Natural killer cell (primary cell): ENCODE measurements around the gene ZNF121. TPM values are rescaled to one million over a fixed set of nuclear protein-coding genes. Genes with fewer than 3 reads are reported as not detected.
A peak's percentile ranks its signal among the peaks of the same experiment; 100 is the strongest.
"Not testable (repeated sequence)": the region's sequence is repeated elsewhere in the genome, so short reads cannot be mapped to it uniquely, and the experiment has no call there.

Source experiments
- ATAC-seq, 3 donors: fragments of 150-1000 bp in 2 of 3; fragments of 200-7000 bp in 1 of 3; cut with Tn5 transposase; 1 replicate in 1 of 3; 2 replicates in 2 of 3; pipeline ENCODE4 v1.10.0; 2021; ENCODE audit warnings: mild to moderate bottlenecking in 2 of 3, moderate library complexity in 2 of 3
- DNase-seq, 2 donors: peaks; one replicate each; pipeline versions ENCODE4 v3.0.0 to v3.0.0-alpha.2; 2013 to 2021; ENCODE audit warnings: mixed read lengths in 1 of 2
- H3K27ac ChIP-seq: one replicate; pipeline ENCODE4 v1.5.1; 2013; ENCODE audit warnings: mild to moderate bottlenecking, low read length
- H3K27me3 ChIP-seq: one replicate; pipeline ENCODE4 v1.6.1; 2013; ENCODE audit warnings: low read length; ENCODE audit not compliant: control insufficient read depth, insufficient read depth
- H3K36me3 ChIP-seq: one replicate; pipeline ENCODE4 v1.6.1; 2013; ENCODE audit warnings: low read length; ENCODE audit not compliant: control insufficient read depth, insufficient read depth
- H3K4me1 ChIP-seq: one replicate; pipeline ENCODE4 v1.6.1; 2013; ENCODE audit warnings: low read length; ENCODE audit not compliant: control insufficient read depth, insufficient read depth
- H3K4me3 ChIP-seq: one replicate; pipeline ENCODE4 v1.5.1; 2013; ENCODE audit warnings: low read length
- H3K9me3 ChIP-seq: one replicate; pipeline ENCODE4 v1.6.1; 2013; ENCODE audit warnings: low read length; ENCODE audit not compliant: control insufficient read depth, insufficient read depth
- H3K27ac Mint-ChIP-seq, 2 donors: one replicate each; pipeline ENCODE4 v1.8.0; 2022; ENCODE audit warnings: mild to moderate bottlenecking in 2 of 2, mixed read lengths in 2 of 2, moderate library complexity in 1 of 2
- H3K27me3 Mint-ChIP-seq, 2 donors: one replicate each; pipeline ENCODE4 v1.8.0; 2022; ENCODE audit warnings: low read depth in 2 of 2, mixed read lengths in 2 of 2
- H3K36me3 Mint-ChIP-seq: one replicate; pipeline ENCODE4 v1.8.0; 2022; ENCODE audit warnings: mixed read lengths
- H3K4me1 Mint-ChIP-seq, 2 donors: one replicate each; pipeline ENCODE4 v1.8.0; 2022; ENCODE audit warnings: mixed read lengths in 2 of 2
- H3K4me3 Mint-ChIP-seq: one replicate; pipeline ENCODE4 v1.8.0; 2022; ENCODE audit warnings: mild to moderate bottlenecking, moderate library complexity, mixed read lengths
- H3K9me3 Mint-ChIP-seq, 2 donors: one replicate each; pipeline ENCODE4 v1.8.0; 2022; ENCODE audit warnings: mixed read lengths in 2 of 2
- CTCF ChIP-seq: fragments of 200-600 bp; IDR thresholded peaks from one replicate; pipeline ENCODE4 v1.8.0; 2022; ENCODE audit warnings: antibody characterized with exemption
- WGBS: methylation state at CpG from one replicate; pipeline ENCODE4 v1.1.7; 2013; ENCODE audit warnings: missing lambda C conversion rate; ENCODE audit not compliant: insufficient coverage; 5-methylcytosine and 5-hydroxymethylcytosine counted together
- intact Hi-C: fragments of 100-400 bp; cut with micrococcal nuclease; formaldehyde crosslinking; loops from one replicate; pipeline ENCODE4 v1.14.2; 2022
- total RNA-seq, 4 donors: library from RNA; stranded (reverse); fragments of 120-200 nt in 1 of 4; gene quantifications; one replicate each; pipeline versions ENCODE4 v1.2.3 to v1.2.4, GENCODE V29; 2013 to 2022

Gene ZNF121
- total RNA-seq, 3 donors from 2014 or later (not counting 1 experiment from before 2014, with no cell fraction given) = 32.9 to 35.7 (median 33.1) TPM

DNA sequence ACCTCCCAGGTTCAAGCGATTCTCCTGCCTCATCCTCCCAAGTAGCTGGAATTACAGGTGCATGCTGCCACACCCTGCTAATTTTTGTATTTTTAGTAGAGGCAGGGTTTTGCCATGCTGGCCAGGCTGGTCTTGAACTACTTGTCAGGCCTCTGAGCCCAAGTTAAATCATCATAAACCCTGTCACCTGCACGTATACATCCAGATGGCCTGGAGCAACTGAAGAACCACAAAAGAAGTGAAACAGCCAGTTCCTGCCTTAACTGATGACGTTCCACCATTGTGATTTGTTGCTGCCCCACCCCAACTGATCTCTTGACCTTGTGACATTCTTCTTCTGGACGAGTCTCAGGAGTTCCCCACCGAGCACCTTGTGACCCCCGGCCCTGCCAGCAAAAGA lies 45.1 kb downstream of the ZNF121 start:
- Mint-ChIP-seq H3K36me3 (peaks cover 15% of the 10 kb centered on the region), H3K4me3 (peak overlapping the region; percentile 94), H3K4me1 (peaks cover 17 to 33% of the 10 kb centered on the region in 2 donors), H3K27ac (peak overlapping the region; percentile 97 to 99)
- intact Hi-C loops, DNase-seq, ATAC-seq, H3K27me3 Mint-ChIP-seq, H3K9me3 Mint-ChIP-seq, H3K27me3 ChIP-seq, H3K9me3 ChIP-seq, H3K4me3 ChIP-seq: not testable (repeated sequence)
- H3K4me1 ChIP-seq = peaks cover 17% of the 10 kb centered on the region
- WGBS = 94% methylated on average over 6 of the region's 6 CpGs
- peaks cover 17% of the 10 kb centered on the region for H3K36me3 ChIP-seq
- H3K27ac ChIP-seq = peak overlapping the region; percentile 91

DNA sequence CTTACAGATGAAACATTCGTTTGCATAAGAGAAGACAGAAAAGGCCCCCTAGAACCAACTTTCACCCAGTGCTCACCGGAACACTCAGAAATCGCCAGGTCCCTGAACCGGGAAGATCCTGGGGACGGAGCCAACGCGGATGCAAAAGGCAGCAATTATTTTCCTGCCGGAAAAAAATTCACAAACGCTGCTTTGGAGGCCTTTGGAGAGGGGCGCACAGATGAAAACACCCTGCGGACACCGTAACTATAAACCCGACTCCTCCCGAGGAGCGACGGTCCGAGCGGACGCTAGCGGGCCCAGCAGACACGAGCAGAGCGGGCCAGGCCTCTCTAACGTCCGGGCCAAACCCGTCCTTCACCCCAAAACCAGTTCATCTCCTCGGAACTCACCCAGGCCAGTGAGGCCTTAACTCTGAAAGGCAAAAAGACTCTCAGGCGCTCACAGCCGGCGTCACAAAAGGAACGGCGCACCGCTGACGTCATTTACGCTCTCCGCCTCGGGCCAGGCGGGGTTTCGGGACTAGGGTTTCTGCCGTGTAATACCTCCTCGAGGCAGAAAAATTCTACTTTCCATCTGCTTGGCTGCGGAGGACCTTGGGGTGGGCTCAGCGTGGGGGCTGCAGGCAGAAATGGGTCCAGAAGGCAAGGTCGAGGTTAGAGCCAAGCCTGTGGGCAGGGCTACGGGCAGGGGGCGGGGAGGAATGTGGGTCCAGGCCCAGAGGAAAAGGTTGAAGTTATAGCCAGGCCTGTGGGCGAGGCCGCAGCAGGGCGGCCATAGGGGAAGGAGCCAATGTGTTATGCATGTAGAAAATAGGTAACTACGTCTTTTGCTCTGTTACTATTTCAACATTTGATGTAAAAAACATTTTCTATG lies 45.9 kb downstream of the ZNF121 start, which contains the start of gene ZNF426:
TSS of gene ZNF426 (minus strand) at position 463 of the 876 bp plus-strand sequence. CDS start 2,413 bp downstream, outside the sequence.
- peaks cover 25% of the 10 kb centered on the region for H3K36me3 ChIP-seq
- peaks cover 21% of the 10 kb centered on the region for H3K36me3 Mint-ChIP-seq
- no peaks in the 10 kb centered on the region for H3K27me3 ChIP-seq
- peak within 1 kb of the TSS; percentile 97 to 99 for H3K27ac Mint-ChIP-seq
- peak; percentile 86 to 91 for DNase-seq
- WGBS = 3% methylated on average over 48 of the region's 49 CpGs
- ATAC-seq = peak; percentile 93 to 95 (median 95)
- peaks cover 0 to 2% of the 10 kb centered on the region in 2 donors for H3K27me3 Mint-ChIP-seq
- peaks cover 17 to 33% of the 10 kb centered on the region in 2 donors for H3K4me1 Mint-ChIP-seq
- TF ChIP-seq CTCF = no peak
- H3K4me3 Mint-ChIP-seq = peak within 1 kb of the TSS; percentile 94
- H3K9me3 Mint-ChIP-seq = peaks cover 2 to 5% of the 10 kb centered on the region in 2 donors
- peaks cover 17% of the 10 kb centered on the region for H3K4me1 ChIP-seq
- H3K4me3 ChIP-seq = peak within 1 kb of the TSS; percentile 97
- H3K27ac ChIP-seq = peak within 1 kb of the TSS; percentile 91
- no peaks in the 10 kb centered on the region for H3K9me3 ChIP-seq
- intact Hi-C loops = loop anchor here (1.0 kb wide), 1 partner anchor 46 kb away; the partner anchor contains the start of gene ZNF121

- Histone ChIP-seq H3K27ac (no peak overlapping the region), H3K4me3 (no peak overlapping the region), H3K4me1 (peaks cover 17% of the 10 kb centered on the region), H3K9me3 (peaks cover 15% of the 10 kb centered on the region), H3K27me3 (no peaks in the 10 kb centered on the region), H3K36me3 (peaks cover 47% of the 10 kb centered on the region)
- Mint-ChIP-seq H3K27me3 (no peaks in the 10 kb centered on the region), H3K27ac (peak overlapping the region; percentile 40 to 58), H3K4me3 (peak overlapping the region; percentile 40), H3K4me1 (peaks cover 17 to 33% of the 10 kb centered on the region in 2 donors), H3K36me3 (peaks cover 46% of the 10 kb centered on the region), H3K9me3 (peaks cover 8 to 13% of the 10 kb centered on the region in 2 donors)
- TF ChIP-seq CTCF = no peak
- intact Hi-C loops = no loop called here
- DNase-seq (no peak), ATAC-seq (no peak)
- WGBS = 98% methylated on average over 4 of the region's 4 CpGs
Measured at GRCh38 chr19:9535934-9536333, 48.4 kb downstream of the ZNF121 start.

GRCh38 chr19:9531933-9532332 lies 52.4 kb downstream of the ZNF121 start:
- Mint-ChIP-seq H3K9me3 (peaks cover 10 to 14% of the 10 kb centered on the region in 2 donors), H3K36me3 (peaks cover 74% of the 10 kb centered on the region), H3K27ac (no peak overlapping the region), H3K27me3 (no peaks in the 10 kb centered on the region), H3K4me3 (no peak overlapping the region), H3K4me1 (peaks cover 5% of the 10 kb centered on the region in 2 donors)
- TF ChIP-seq CTCF = no peak
- DNase-seq (no peak), ATAC-seq (no peak)
- 97% methylated on average over 4 of the region's 4 CpGs for WGBS
- intact Hi-C loops = no loop called here
- Histone ChIP-seq H3K4me3 (no peak overlapping the region), H3K27me3 (no peaks in the 10 kb centered on the region), H3K4me1 (peaks cover 4% of the 10 kb centered on the region), H3K36me3 (peaks cover 74% of the 10 kb centered on the region), H3K9me3 (peaks cover 49% of the 10 kb centered on the region), H3K27ac (no peak overlapping the region)
